GM23338 (cell line): ENCODE results near the gene ARSI.

Source experiments
- EZH2 ChIP-seq: fragments of 200-600 bp; sonication (generic); IDR thresholded peaks from one replicate; pipeline ENCODE4 v1.8.0; 2017; ENCODE audit warnings: antibody characterized with exemption, mild to moderate bottlenecking, low read depth; ENCODE audit not compliant: unreplicated experiment
- JUNB ChIP-seq: IDR thresholded peaks from one replicate; pipeline ENCODE4 v1.6.1; 2016; ENCODE audit warnings: antibody characterized with exemption; ENCODE audit not compliant: unreplicated experiment
- POLR2AphosphoS5 ChIP-seq: IDR thresholded peaks from 2 replicates; pipeline ENCODE4 v1.6.1; 2016; ENCODE audit warnings: antibody characterized with exemption, low read depth
- TF ChIP-seq, protein P1 (sequence below), 2 experiments: fragments of 200-600 bp in 1 of 2; sonication (generic) in 1 of 2; conservative IDR thresholded peaks; 2 replicates each; pipeline versions ENCODE4 v1.5.1 to v1.6.1; 2016 to 2017; ENCODE audit warnings: antibody characterized with exemption in 2 of 2, low read depth in 2 of 2, mild to moderate bottlenecking in 2 of 2, moderate library complexity in 1 of 2
- TF ChIP-seq, protein P2 (sequence below): IDR thresholded peaks from 2 replicates; pipeline ENCODE4 v1.6.1; 2016; ENCODE audit warnings: antibody characterized with exemption

DNA sequence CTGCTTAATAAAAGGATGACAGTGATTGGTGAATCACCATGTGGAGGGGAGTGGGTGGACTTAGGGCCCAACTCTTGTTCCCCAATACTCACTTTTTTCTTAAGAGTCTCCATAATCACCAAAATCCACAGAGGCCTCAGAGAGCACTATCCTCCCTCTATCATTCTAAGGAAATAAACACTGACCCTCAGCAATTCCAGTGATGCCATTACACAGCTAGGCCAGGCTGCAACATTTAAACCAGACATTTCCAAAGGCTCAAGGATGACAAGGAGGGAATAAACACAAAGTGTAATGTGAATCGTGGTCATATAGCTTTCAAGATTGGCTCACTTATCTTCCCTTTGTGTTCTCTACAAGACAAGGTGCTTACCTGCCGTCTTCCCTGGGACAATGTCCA lies 2.4 kb upstream of the ARSI start:
- TF ChIP-seq, protein P1, sequence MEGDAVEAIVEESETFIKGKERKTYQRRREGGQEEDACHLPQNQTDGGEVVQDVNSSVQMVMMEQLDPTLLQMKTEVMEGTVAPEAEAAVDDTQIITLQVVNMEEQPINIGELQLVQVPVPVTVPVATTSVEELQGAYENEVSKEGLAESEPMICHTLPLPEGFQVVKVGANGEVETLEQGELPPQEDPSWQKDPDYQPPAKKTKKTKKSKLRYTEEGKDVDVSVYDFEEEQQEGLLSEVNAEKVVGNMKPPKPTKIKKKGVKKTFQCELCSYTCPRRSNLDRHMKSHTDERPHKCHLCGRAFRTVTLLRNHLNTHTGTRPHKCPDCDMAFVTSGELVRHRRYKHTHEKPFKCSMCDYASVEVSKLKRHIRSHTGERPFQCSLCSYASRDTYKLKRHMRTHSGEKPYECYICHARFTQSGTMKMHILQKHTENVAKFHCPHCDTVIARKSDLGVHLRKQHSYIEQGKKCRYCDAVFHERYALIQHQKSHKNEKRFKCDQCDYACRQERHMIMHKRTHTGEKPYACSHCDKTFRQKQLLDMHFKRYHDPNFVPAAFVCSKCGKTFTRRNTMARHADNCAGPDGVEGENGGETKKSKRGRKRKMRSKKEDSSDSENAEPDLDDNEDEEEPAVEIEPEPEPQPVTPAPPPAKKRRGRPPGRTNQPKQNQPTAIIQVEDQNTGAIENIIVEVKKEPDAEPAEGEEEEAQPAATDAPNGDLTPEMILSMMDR (conservative IDR thresholded peaks at IDR 0.05; ENCODE audit: low read depth in 2 of 2), result no peak
- no peak for TF ChIP-seq JUNB
- TF ChIP-seq POLR2AphosphoS5, result no peak
- TF ChIP-seq, protein P2, sequence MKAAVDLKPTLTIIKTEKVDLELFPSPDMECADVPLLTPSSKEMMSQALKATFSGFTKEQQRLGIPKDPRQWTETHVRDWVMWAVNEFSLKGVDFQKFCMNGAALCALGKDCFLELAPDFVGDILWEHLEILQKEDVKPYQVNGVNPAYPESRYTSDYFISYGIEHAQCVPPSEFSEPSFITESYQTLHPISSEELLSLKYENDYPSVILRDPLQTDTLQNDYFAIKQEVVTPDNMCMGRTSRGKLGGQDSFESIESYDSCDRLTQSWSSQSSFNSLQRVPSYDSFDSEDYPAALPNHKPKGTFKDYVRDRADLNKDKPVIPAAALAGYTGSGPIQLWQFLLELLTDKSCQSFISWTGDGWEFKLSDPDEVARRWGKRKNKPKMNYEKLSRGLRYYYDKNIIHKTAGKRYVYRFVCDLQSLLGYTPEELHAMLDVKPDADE, result no peak
- TF ChIP-seq EZH2, result no peak
